LNCaP clone FGC (cell line): ENCODE data around the gene SNAP47.

Experiments
- DNase-seq: peaks from one replicate; pipeline ENCODE4 v3.0.0-alpha.2; 2011; ENCODE audit warnings: low read depth
- H3K4me3 ChIP-seq: 2 replicates; pipeline ENCODE4 v1.5.1; 2011; ENCODE audit warnings: mild to moderate bottlenecking, low read depth, low read length, control low read depth
- TF ChIP-seq, protein P1 (sequence below): IDR thresholded peaks from 2 replicates; pipeline ENCODE4 v1.5.1; 2012; ENCODE audit warnings: mild to moderate bottlenecking; ENCODE audit not compliant: control insufficient read depth, insufficient read depth; ENCODE audit errors: extremely low read depth

The SNAP47 gene

GRCh38 chr1:227759341-227760300, 24.4 kb downstream of the SNAP47 start:
- no peak for DNase-seq
- no peak overlapping the region for H3K4me3 ChIP-seq
- TF ChIP-seq, protein P1, sequence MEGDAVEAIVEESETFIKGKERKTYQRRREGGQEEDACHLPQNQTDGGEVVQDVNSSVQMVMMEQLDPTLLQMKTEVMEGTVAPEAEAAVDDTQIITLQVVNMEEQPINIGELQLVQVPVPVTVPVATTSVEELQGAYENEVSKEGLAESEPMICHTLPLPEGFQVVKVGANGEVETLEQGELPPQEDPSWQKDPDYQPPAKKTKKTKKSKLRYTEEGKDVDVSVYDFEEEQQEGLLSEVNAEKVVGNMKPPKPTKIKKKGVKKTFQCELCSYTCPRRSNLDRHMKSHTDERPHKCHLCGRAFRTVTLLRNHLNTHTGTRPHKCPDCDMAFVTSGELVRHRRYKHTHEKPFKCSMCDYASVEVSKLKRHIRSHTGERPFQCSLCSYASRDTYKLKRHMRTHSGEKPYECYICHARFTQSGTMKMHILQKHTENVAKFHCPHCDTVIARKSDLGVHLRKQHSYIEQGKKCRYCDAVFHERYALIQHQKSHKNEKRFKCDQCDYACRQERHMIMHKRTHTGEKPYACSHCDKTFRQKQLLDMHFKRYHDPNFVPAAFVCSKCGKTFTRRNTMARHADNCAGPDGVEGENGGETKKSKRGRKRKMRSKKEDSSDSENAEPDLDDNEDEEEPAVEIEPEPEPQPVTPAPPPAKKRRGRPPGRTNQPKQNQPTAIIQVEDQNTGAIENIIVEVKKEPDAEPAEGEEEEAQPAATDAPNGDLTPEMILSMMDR = no peak

- TF ChIP-seq, protein P1 = no peak
- no peak overlapping the region for H3K4me3 ChIP-seq
- DNase-seq = no peak
Observed at GRCh38 chr1:227760377-227760776, 25.1 kb downstream of the SNAP47 start.

DNA sequence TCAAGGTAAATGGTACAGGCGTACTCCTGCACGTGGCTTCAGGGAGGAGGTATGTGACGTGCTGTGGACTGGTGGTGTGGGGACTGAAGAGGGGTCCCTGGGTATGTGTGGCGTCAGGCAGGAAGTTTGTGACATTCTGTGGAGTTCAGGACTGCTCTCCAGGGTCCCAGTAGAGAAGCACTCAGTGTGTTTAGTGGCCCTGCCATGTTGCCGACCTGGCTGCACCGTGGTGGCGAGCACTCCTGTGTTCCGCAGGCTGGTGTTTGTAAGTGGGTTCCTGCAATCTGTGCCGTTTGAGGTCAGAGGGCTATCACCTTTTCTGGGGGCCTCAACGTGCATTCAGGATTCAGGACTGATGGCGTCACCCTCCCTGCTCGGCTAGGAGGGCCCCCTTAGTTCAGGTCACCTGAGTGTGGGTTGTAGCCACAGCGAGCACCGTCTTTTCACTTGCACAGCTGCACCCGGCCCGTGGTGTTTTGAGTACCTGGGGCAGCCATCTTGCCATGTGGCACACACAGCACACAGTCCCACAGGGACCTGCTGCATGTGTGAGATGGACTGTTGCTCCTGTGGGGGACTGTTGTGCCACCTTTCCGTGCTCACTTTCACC, 26.5 kb downstream of the SNAP47 start:
- TF ChIP-seq, protein P1 = no peak
- no peak for DNase-seq
- H3K4me3 ChIP-seq = no peak overlapping the region

DNA sequence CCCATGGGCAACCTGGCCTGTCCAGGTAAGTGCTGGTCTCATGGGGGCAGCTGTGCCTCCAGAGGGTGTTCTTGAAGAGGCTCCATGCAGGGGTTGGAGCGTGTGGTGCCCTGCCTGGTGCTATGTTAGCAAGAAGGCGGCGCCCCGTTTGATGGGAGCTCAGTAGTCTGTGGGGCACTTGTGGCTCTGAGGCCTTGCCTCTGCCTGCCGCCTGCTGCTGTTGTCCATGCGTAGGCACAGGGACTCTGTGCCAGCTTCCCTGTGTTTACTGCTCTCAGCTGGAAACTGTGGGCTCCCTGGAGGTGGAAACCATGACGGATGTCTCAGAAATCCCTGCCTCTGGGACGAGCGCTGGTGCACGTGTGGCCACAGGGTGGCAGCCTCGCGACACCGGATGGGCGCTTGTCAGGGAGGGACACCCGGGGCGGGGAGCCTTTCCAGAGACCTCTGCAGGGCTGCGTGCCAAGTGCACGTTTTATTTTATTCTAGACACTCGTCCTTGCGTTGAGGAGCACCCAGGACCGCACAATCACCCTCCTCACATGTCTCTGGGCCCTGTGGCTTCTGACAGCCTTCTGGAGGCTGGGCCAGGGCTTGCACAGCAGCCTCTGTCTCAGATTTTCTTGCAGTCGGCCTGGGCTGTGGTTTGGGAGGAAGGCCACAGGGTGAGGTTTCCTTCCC, 27.1 kb downstream of the SNAP47 start:
- DNase-seq = peak; percentile 56
- TF ChIP-seq, protein P1 = peak; percentile 99
- H3K4me3 ChIP-seq = no peak overlapping the region

- H3K4me3 ChIP-seq = no peak overlapping the region
- DNase-seq = no peak
- TF ChIP-seq, protein P1 = no peak
Observed at GRCh38 chr1:227763246-227764018, 28.2 kb downstream of the SNAP47 start.

DNA sequence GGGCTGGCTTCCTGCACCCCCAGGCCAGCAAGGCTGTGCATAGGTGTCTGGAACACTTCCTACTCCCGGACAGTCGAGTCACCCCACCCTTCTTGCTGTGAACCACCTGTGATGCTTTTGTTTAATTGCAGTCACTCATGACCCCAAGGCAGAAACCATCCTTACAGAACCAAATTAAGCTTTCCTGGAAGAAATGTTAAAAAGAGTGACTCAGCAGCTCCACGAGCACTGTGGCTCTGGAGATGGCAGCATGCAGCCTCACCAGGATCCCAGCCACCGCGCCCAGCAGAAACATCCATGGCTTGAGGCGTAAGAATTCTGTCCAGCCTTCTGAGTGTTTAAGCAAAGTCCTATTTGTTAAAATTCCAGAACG, 28.8 kb downstream of the SNAP47 start:
- no peak overlapping the region for H3K4me3 ChIP-seq
- TF ChIP-seq, protein P1 = no peak
- no peak for DNase-seq
